K562 (cell line): ENCODE data around the gene SYNGR4. TPM values are rescaled to one million over a fixed set of nuclear protein-coding genes. Genes with fewer than 3 reads are reported as not detected.

ENCODE experiments used
- FOXJ3 ChIP-seq: sonication (generic); formaldehyde crosslinking; IDR thresholded peaks from 2 replicates; pipeline ENCODE4 v1.4.0; 2020; ENCODE audit warnings: mild to moderate bottlenecking, missing genetic modification reagents
- ZNF79 ChIP-seq: fragments of 250-450 bp; sonication (Bioruptor Pico); IDR thresholded peaks from 2 replicates; pipeline ENCODE4 v1.4.0; 2020; ENCODE audit warnings: low read depth, mild to moderate bottlenecking, moderate library complexity
- polyA plus RNA-seq, 8 experiments: library from polyadenylated mRNA; depleted of rRNA in 4 of 8; stranded (reverse) in 5 of 8; unstranded in 3 of 8; fragments of >200 nt; fragmentation: Nextera tagmentation in 2 of 8; fragmentation: Illumina TruSeq in 1 of 8; extraction: Ambion mirVana in 2 of 8; extraction: Trizol in 1 of 8; gene quantifications; 2 replicates each; pipeline versions ENCODE4 v1.2.1 to v1.2.3, GENCODE V29; 2011 to 2014; ENCODE audit warnings: inconsistent platforms in 1 of 8, missing spikeins in 1 of 8
- total RNA-seq, 7 experiments: library from RNA; depleted of rRNA in 6 of 7; stranded (reverse); fragments of >200 nt in 6 of 7; fragmentation: Illumina TruSeq in 2 of 7; extraction: Trizol in 2 of 7; gene quantifications; 2 replicates each; pipeline versions ENCODE4 v1.2.1 to v1.2.3, GENCODE V29; 2011 to 2021; ENCODE audit warnings: low replicate concordance in 1 of 7
- TF ChIP-seq, protein P1 (sequence below): fragments of 200-600 bp; sonication (generic); IDR thresholded peaks from one replicate; pipeline ENCODE4 v1.6.1; 2012; ENCODE audit warnings: mild to moderate bottlenecking, low read depth, low read length, inconsistent platforms
- TF ChIP-seq, protein P2 (sequence below): fragments of 450-650 bp; formaldehyde crosslinking; IDR thresholded peaks from 2 replicates; pipeline ENCODE4 v1.4.0; 2020; ENCODE audit warnings: mild to moderate bottlenecking, moderate library complexity
- TF ChIP-seq, protein P3 (sequence below): fragments of 250-450 bp; sonication (Bioruptor Pico); IDR thresholded peaks from 2 replicates; pipeline ENCODE4 v1.4.0; 2020; ENCODE audit warnings: mild to moderate bottlenecking, moderate library complexity
- TF ChIP-seq, protein P4 (sequence below): fragments of 450-650 bp; IDR thresholded peaks from 2 replicates; pipeline ENCODE4 v1.6.1; 2016; ENCODE audit warnings: borderline replicate concordance
- TF ChIP-seq, protein P5 (sequence below): fragments of 250-450 bp; sonication (Bioruptor Pico); IDR thresholded peaks from 2 replicates; pipeline ENCODE4 v1.8.0; 2021; ENCODE audit warnings: moderate library complexity, mild to moderate bottlenecking, inconsistent platforms

The SYNGR4 gene
- total and polyA plus RNA-seq, 9 of the 15 experiments (the other 6 are each of a cell fraction or from before 2014, with no cell fraction given), result 0.07 to 0.14 TPM; not detected in 7

DNA sequence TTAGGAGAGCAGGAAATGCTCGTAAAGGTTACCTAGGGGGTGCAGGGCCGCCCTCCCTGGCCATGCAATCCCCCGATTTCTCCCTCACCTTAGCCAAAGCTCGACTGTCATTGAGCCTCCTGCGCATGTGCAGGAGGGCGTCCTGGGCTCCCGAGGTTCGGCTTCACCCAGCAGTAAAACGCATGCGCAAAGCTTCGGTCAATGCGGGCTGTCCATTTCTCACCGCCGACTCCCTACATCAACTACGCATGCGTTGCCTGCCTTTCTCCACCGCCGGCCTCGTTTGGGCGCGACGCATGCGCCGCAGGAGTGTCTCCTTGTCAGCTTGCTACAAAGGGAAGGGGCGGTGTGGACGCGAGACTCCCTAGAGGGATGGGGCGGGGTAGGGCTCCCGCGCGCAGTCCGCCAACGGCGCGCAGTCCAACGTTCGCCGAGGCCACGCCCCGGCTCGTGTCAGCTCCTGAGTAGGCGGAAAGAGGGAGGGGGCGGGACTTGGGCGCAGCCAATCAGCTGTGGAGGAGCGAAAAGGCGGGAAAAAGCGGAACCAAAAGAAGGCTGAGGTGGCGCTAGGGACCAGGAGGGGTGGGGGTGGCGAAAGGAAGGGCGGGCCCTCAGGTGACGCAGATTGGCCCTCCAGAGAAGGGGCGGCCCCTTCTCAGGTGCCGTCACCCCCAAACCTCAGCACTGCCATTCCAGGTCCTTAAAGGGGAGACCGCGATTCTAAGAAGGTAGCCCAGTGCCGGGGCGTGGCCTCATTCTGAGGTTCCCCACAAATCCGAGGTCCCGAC, at the start of gene SYNGR4, which contains the start of gene TMEM143 (continued):
- TF ChIP-seq, protein P1, sequence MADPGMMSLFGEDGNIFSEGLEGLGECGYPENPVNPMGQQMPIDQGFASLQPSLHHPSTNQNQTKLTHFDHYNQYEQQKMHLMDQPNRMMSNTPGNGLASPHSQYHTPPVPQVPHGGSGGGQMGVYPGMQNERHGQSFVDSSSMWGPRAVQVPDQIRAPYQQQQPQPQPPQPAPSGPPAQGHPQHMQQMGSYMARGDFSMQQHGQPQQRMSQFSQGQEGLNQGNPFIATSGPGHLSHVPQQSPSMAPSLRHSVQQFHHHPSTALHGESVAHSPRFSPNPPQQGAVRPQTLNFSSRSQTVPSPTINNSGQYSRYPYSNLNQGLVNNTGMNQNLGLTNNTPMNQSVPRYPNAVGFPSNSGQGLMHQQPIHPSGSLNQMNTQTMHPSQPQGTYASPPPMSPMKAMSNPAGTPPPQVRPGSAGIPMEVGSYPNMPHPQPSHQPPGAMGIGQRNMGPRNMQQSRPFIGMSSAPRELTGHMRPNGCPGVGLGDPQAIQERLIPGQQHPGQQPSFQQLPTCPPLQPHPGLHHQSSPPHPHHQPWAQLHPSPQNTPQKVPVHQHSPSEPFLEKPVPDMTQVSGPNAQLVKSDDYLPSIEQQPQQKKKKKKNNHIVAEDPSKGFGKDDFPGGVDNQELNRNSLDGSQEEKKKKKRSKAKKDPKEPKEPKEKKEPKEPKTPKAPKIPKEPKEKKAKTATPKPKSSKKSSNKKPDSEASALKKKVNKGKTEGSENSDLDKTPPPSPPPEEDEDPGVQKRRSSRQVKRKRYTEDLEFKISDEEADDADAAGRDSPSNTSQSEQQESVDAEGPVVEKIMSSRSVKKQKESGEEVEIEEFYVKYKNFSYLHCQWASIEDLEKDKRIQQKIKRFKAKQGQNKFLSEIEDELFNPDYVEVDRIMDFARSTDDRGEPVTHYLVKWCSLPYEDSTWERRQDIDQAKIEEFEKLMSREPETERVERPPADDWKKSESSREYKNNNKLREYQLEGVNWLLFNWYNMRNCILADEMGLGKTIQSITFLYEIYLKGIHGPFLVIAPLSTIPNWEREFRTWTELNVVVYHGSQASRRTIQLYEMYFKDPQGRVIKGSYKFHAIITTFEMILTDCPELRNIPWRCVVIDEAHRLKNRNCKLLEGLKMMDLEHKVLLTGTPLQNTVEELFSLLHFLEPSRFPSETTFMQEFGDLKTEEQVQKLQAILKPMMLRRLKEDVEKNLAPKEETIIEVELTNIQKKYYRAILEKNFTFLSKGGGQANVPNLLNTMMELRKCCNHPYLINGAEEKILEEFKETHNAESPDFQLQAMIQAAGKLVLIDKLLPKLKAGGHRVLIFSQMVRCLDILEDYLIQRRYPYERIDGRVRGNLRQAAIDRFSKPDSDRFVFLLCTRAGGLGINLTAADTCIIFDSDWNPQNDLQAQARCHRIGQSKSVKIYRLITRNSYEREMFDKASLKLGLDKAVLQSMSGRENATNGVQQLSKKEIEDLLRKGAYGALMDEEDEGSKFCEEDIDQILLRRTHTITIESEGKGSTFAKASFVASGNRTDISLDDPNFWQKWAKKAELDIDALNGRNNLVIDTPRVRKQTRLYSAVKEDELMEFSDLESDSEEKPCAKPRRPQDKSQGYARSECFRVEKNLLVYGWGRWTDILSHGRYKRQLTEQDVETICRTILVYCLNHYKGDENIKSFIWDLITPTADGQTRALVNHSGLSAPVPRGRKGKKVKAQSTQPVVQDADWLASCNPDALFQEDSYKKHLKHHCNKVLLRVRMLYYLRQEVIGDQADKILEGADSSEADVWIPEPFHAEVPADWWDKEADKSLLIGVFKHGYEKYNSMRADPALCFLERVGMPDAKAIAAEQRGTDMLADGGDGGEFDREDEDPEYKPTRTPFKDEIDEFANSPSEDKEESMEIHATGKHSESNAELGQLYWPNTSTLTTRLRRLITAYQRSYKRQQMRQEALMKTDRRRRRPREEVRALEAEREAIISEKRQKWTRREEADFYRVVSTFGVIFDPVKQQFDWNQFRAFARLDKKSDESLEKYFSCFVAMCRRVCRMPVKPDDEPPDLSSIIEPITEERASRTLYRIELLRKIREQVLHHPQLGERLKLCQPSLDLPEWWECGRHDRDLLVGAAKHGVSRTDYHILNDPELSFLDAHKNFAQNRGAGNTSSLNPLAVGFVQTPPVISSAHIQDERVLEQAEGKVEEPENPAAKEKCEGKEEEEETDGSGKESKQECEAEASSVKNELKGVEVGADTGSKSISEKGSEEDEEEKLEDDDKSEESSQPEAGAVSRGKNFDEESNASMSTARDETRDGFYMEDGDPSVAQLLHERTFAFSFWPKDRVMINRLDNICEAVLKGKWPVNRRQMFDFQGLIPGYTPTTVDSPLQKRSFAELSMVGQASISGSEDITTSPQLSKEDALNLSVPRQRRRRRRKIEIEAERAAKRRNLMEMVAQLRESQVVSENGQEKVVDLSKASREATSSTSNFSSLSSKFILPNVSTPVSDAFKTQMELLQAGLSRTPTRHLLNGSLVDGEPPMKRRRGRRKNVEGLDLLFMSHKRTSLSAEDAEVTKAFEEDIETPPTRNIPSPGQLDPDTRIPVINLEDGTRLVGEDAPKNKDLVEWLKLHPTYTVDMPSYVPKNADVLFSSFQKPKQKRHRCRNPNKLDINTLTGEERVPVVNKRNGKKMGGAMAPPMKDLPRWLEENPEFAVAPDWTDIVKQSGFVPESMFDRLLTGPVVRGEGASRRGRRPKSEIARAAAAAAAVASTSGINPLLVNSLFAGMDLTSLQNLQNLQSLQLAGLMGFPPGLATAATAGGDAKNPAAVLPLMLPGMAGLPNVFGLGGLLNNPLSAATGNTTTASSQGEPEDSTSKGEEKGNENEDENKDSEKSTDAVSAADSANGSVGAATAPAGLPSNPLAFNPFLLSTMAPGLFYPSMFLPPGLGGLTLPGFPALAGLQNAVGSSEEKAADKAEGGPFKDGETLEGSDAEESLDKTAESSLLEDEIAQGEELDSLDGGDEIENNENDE, result no peak
- TF ChIP-seq, protein P2, sequence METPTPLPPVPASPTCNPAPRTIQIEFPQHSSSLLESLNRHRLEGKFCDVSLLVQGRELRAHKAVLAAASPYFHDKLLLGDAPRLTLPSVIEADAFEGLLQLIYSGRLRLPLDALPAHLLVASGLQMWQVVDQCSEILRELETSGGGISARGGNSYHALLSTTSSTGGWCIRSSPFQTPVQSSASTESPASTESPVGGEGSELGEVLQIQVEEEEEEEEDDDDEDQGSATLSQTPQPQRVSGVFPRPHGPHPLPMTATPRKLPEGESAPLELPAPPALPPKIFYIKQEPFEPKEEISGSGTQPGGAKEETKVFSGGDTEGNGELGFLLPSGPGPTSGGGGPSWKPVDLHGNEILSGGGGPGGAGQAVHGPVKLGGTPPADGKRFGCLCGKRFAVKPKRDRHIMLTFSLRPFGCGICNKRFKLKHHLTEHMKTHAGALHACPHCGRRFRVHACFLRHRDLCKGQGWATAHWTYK (CRISPR knock-in tag), result no peak
- TF ChIP-seq, protein P3, sequence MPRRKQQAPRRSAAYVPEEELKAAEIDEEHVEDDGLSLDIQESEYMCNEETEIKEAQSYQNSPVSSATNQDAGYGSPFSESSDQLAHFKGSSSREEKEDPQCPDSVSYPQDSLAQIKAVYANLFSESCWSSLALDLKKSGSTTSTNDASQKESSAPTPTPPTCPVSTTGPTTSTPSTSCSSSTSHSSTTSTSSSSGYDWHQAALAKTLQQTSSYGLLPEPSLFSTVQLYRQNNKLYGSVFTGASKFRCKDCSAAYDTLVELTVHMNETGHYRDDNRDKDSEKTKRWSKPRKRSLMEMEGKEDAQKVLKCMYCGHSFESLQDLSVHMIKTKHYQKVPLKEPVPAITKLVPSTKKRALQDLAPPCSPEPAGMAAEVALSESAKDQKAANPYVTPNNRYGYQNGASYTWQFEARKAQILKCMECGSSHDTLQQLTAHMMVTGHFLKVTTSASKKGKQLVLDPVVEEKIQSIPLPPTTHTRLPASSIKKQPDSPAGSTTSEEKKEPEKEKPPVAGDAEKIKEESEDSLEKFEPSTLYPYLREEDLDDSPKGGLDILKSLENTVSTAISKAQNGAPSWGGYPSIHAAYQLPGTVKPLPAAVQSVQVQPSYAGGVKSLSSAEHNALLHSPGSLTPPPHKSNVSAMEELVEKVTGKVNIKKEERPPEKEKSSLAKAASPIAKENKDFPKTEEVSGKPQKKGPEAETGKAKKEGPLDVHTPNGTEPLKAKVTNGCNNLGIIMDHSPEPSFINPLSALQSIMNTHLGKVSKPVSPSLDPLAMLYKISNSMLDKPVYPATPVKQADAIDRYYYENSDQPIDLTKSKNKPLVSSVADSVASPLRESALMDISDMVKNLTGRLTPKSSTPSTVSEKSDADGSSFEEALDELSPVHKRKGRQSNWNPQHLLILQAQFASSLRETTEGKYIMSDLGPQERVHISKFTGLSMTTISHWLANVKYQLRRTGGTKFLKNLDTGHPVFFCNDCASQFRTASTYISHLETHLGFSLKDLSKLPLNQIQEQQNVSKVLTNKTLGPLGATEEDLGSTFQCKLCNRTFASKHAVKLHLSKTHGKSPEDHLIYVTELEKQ (CRISPR knock-in tag), result no peak
- TF ChIP-seq, protein P4, sequence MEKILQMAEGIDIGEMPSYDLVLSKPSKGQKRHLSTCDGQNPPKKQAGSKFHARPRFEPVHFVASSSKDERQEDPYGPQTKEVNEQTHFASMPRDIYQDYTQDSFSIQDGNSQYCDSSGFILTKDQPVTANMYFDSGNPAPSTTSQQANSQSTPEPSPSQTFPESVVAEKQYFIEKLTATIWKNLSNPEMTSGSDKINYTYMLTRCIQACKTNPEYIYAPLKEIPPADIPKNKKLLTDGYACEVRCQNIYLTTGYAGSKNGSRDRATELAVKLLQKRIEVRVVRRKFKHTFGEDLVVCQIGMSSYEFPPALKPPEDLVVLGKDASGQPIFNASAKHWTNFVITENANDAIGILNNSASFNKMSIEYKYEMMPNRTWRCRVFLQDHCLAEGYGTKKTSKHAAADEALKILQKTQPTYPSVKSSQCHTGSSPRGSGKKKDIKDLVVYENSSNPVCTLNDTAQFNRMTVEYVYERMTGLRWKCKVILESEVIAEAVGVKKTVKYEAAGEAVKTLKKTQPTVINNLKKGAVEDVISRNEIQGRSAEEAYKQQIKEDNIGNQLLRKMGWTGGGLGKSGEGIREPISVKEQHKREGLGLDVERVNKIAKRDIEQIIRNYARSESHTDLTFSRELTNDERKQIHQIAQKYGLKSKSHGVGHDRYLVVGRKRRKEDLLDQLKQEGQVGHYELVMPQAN, result no peak
- no peak for TF ChIP-seq FOXJ3
- TF ChIP-seq, protein P5, sequence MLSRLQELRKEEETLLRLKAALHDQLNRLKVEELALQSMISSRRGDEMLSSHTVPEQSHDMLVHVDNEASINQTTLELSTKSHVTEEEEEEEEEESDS, result no peak
- no peak for TF ChIP-seq ZNF79
